ENCODE measurements around the gene SUGCT.

The SUGCT gene

GRCh38 chr7:40654171-40654570 lies 519.4 kb downstream of the SUGCT start:
- TF ChIP-seq JUND (IDR thresholded peaks at IDR 0.05; ENCODE audit: low read depth) = no peak
- no peak for DNase-seq (ENCODE audit: low read depth in 1 of 2, low spot score in 1 of 2)
- in situ Hi-C loops (cut with HindIII; ENCODE audit: low pct_unique_long_range_greater_than_20kb, low sequenced_read_pairs) = no loop called here

- DNase-seq (ENCODE audit: low read depth in 1 of 2, low spot score in 1 of 2) = no peak
- in situ Hi-C loops (cut with HindIII; ENCODE audit: low pct_unique_long_range_greater_than_20kb, low sequenced_read_pairs) = no loop called here
- TF ChIP-seq JUND (IDR thresholded peaks at IDR 0.05; ENCODE audit: low read depth) = no peak
These were observed 520.6 kb downstream of the SUGCT start for GRCh38 chr7:40655426-40655825.

- TF ChIP-seq JUND (IDR thresholded peaks at IDR 0.05; ENCODE audit: low read depth) = no peak
- in situ Hi-C loops (cut with HindIII; ENCODE audit: low pct_unique_long_range_greater_than_20kb, low sequenced_read_pairs) = no loop called here
- no peak for DNase-seq (ENCODE audit: low read depth in 1 of 2, low spot score in 1 of 2)
These were observed 521.5 kb downstream of the SUGCT start for GRCh38 chr7:40656349-40656748.

GRCh38 chr7:40658729-40659128 lies 523.9 kb downstream of the SUGCT start:
- DNase-seq (ENCODE audit: low read depth in 1 of 2, low spot score in 1 of 2) = no peak
- no peak for TF ChIP-seq JUND (IDR thresholded peaks at IDR 0.05; ENCODE audit: low read depth)
- in situ Hi-C loops (cut with HindIII; ENCODE audit: low pct_unique_long_range_greater_than_20kb, low sequenced_read_pairs) = no loop called here

- in situ Hi-C loops (cut with HindIII; ENCODE audit: low pct_unique_long_range_greater_than_20kb, low sequenced_read_pairs) = no loop called here
- TF ChIP-seq JUND (IDR thresholded peaks at IDR 0.05; ENCODE audit: low read depth) = no peak
- DNase-seq (ENCODE audit: low read depth in 1 of 2, low spot score in 1 of 2) = no peak
These were observed 524.4 kb downstream of the SUGCT start for GRCh38 chr7:40659231-40659630.

- in situ Hi-C loops (cut with HindIII; ENCODE audit: low pct_unique_long_range_greater_than_20kb, low sequenced_read_pairs) = no loop called here
- TF ChIP-seq JUND (IDR thresholded peaks at IDR 0.05; ENCODE audit: low read depth) = no peak
- no peak for DNase-seq (ENCODE audit: low read depth in 1 of 2, low spot score in 1 of 2)
These were observed 538.5 kb downstream of the SUGCT start for GRCh38 chr7:40673285-40673684.

- no peak for TF ChIP-seq JUND (IDR thresholded peaks at IDR 0.05; ENCODE audit: low read depth)
- in situ Hi-C loops (cut with HindIII; ENCODE audit: low pct_unique_long_range_greater_than_20kb, low sequenced_read_pairs) = no loop called here
- DNase-seq (ENCODE audit: low read depth in 1 of 2, low spot score in 1 of 2) = no peak
These were observed 539.5 kb downstream of the SUGCT start for GRCh38 chr7:40674316-40674715.

- in situ Hi-C loops (cut with HindIII; ENCODE audit: low pct_unique_long_range_greater_than_20kb, low sequenced_read_pairs) = no loop called here
- no peak for DNase-seq (ENCODE audit: low read depth in 1 of 2, low spot score in 1 of 2)
- no peak for TF ChIP-seq JUND (IDR thresholded peaks at IDR 0.05; ENCODE audit: low read depth)
These were observed 540.9 kb downstream of the SUGCT start for GRCh38 chr7:40675741-40676140.

- no peak for DNase-seq (ENCODE audit: low read depth in 1 of 2, low spot score in 1 of 2)
- in situ Hi-C loops (cut with HindIII; ENCODE audit: low pct_unique_long_range_greater_than_20kb, low sequenced_read_pairs) = no loop called here
- TF ChIP-seq JUND (IDR thresholded peaks at IDR 0.05; ENCODE audit: low read depth) = no peak
These were observed 541.4 kb downstream of the SUGCT start for GRCh38 chr7:40676221-40676620.

GRCh38 chr7:40680657-40681056 lies 545.9 kb downstream of the SUGCT start:
- TF ChIP-seq JUND (IDR thresholded peaks at IDR 0.05; ENCODE audit: low read depth) = no peak
- DNase-seq (ENCODE audit: low read depth in 1 of 2, low spot score in 1 of 2) = peak; percentile 42 to 61
- in situ Hi-C loops (cut with HindIII; ENCODE audit: low pct_unique_long_range_greater_than_20kb, low sequenced_read_pairs) = no loop called here

GRCh38 chr7:40682696-40683095 lies 547.9 kb downstream of the SUGCT start:
- DNase-seq (ENCODE audit: low read depth in 1 of 2, low spot score in 1 of 2) = no peak
- no peak for TF ChIP-seq JUND (IDR thresholded peaks at IDR 0.05; ENCODE audit: low read depth)
- in situ Hi-C loops (cut with HindIII; ENCODE audit: low pct_unique_long_range_greater_than_20kb, low sequenced_read_pairs) = no loop called here

GRCh38 chr7:40694026-40694809 lies 559.4 kb downstream of the SUGCT start:
- in situ Hi-C loops (cut with HindIII; ENCODE audit: low pct_unique_long_range_greater_than_20kb, low sequenced_read_pairs) = no loop called here
- DNase-seq (ENCODE audit: low read depth in 1 of 2, low spot score in 1 of 2) = no peak
- TF ChIP-seq JUND (IDR thresholded peaks at IDR 0.05; ENCODE audit: low read depth) = no peak

- in situ Hi-C loops (cut with HindIII; ENCODE audit: low pct_unique_long_range_greater_than_20kb, low sequenced_read_pairs) = no loop called here
- no peak for TF ChIP-seq JUND (IDR thresholded peaks at IDR 0.05; ENCODE audit: low read depth)
- no peak for DNase-seq (ENCODE audit: low read depth in 1 of 2, low spot score in 1 of 2)
These were observed 560.2 kb downstream of the SUGCT start for GRCh38 chr7:40694991-40695390.

GRCh38 chr7:40697653-40698052 lies 562.8 kb downstream of the SUGCT start:
- in situ Hi-C loops (cut with HindIII; ENCODE audit: low pct_unique_long_range_greater_than_20kb, low sequenced_read_pairs) = no loop called here
- no peak for TF ChIP-seq JUND (IDR thresholded peaks at IDR 0.05; ENCODE audit: low read depth)
- DNase-seq (ENCODE audit: low read depth in 1 of 2, low spot score in 1 of 2) = no peak
